HEK293 (cell line): ENCODE measurements around the gene TUBB2B.

Experiments
- OSR2 ChIP-seq: fragments of 450-650 bp; formaldehyde crosslinking; IDR thresholded peaks from 2 replicates; pipeline ENCODE4 v1.5.1; 2016; ENCODE audit warnings: missing biosample characterization, missing genetic modification characterization
- OVOL3 ChIP-seq: fragments of 450-650 bp; formaldehyde crosslinking; IDR thresholded peaks from 2 replicates; pipeline ENCODE4 v1.5.1; 2016; ENCODE audit warnings: missing biosample characterization, missing genetic modification characterization
- SP3 ChIP-seq: fragments of 450-650 bp; formaldehyde crosslinking; IDR thresholded peaks from 2 replicates; pipeline ENCODE4 v1.5.1; 2016; ENCODE audit warnings: missing biosample characterization, missing genetic modification characterization
- ZBTB21 ChIP-seq: fragments of 450-650 bp; formaldehyde crosslinking; IDR thresholded peaks from 2 replicates; pipeline ENCODE4 v1.5.1; 2017; ENCODE audit warnings: missing biosample characterization, missing genetic modification characterization
- ZFHX2 ChIP-seq: fragments of 450-650 bp; formaldehyde crosslinking; conservative IDR thresholded peaks from 2 replicates; pipeline ENCODE4 v1.5.1; 2016; ENCODE audit warnings: missing biosample characterization, missing genetic modification characterization
- ZFP3 ChIP-seq: fragments of 450-650 bp; formaldehyde crosslinking; IDR thresholded peaks from 2 replicates; pipeline ENCODE4 v1.5.1; 2016; ENCODE audit warnings: low read depth, missing biosample characterization, missing genetic modification characterization
- ZFP41 ChIP-seq: fragments of 450-650 bp; formaldehyde crosslinking; IDR thresholded peaks from 2 replicates; pipeline ENCODE4 v1.5.1; 2016; ENCODE audit warnings: missing biosample characterization, missing genetic modification characterization, borderline replicate concordance
- ZNF138 ChIP-seq: fragments of 450-650 bp; formaldehyde crosslinking; IDR thresholded peaks from 2 replicates; pipeline ENCODE4 v1.5.1; 2016; ENCODE audit warnings: missing biosample characterization, missing genetic modification characterization, borderline replicate concordance
- ZNF2 ChIP-seq: fragments of 450-650 bp; formaldehyde crosslinking; IDR thresholded peaks from 2 replicates; pipeline ENCODE4 v1.5.1; 2016; ENCODE audit warnings: missing biosample characterization, missing genetic modification characterization
- ZNF202 ChIP-seq: fragments of 450-650 bp; formaldehyde crosslinking; IDR thresholded peaks from 2 replicates; pipeline ENCODE4 v1.5.1; 2016; ENCODE audit warnings: missing biosample characterization, missing genetic modification characterization, borderline replicate concordance
- ZNF214 ChIP-seq: fragments of 450-650 bp; formaldehyde crosslinking; IDR thresholded peaks from 2 replicates; pipeline ENCODE4 v1.5.1; 2017; ENCODE audit warnings: missing biosample characterization, mild to moderate bottlenecking, missing genetic modification characterization, borderline replicate concordance
- ZNF292 ChIP-seq: fragments of 450-650 bp; formaldehyde crosslinking; IDR thresholded peaks from 2 replicates; pipeline ENCODE4 v1.5.1; 2016; ENCODE audit warnings: low read depth, missing biosample characterization, missing genetic modification characterization, borderline replicate concordance
- ZNF366 ChIP-seq: fragments of 450-650 bp; formaldehyde crosslinking; conservative IDR thresholded peaks from 2 replicates; pipeline ENCODE4 v1.5.1; 2016; ENCODE audit warnings: missing biosample characterization, missing genetic modification characterization
- ZNF530 ChIP-seq: fragments of 450-650 bp; formaldehyde crosslinking; IDR thresholded peaks from 2 replicates; pipeline ENCODE4 v1.5.1; 2016; ENCODE audit warnings: low read depth, missing biosample characterization, missing genetic modification characterization
- ZNF555 ChIP-seq: fragments of 450-650 bp; formaldehyde crosslinking; conservative IDR thresholded peaks from 2 replicates; pipeline ENCODE4 v1.5.1; 2017; ENCODE audit warnings: missing biosample characterization, mild to moderate bottlenecking, missing genetic modification characterization, inconsistent platforms
- ZNF768 ChIP-seq: fragments of 450-650 bp; formaldehyde crosslinking; IDR thresholded peaks from 2 replicates; pipeline ENCODE4 v1.5.1; 2018; ENCODE audit warnings: missing biosample characterization, mild to moderate bottlenecking, missing genetic modification characterization
- ZSCAN23 ChIP-seq: fragments of 450-650 bp; formaldehyde crosslinking; IDR thresholded peaks from 2 replicates; pipeline ENCODE4 v1.5.1; 2016; ENCODE audit warnings: missing biosample characterization, missing genetic modification characterization
- TF ChIP-seq, protein P1 (sequence below): fragments of 450-650 bp; formaldehyde crosslinking; IDR thresholded peaks from 2 replicates; pipeline ENCODE4 v1.5.1; 2016; ENCODE audit warnings: missing biosample characterization, missing genetic modification characterization
- TF ChIP-seq, protein P2 (sequence below): fragments of 450-650 bp; formaldehyde crosslinking; IDR thresholded peaks from 2 replicates; pipeline ENCODE4 v1.5.1; 2016; ENCODE audit warnings: missing biosample characterization, missing genetic modification characterization, low read depth
- TF ChIP-seq, protein P3 (sequence below): fragments of 450-650 bp; formaldehyde crosslinking; IDR thresholded peaks from 2 replicates; pipeline ENCODE4 v1.5.1; 2016; ENCODE audit warnings: missing biosample characterization, missing genetic modification characterization
- TF ChIP-seq, protein P4 (sequence below): fragments of 450-650 bp; formaldehyde crosslinking; IDR thresholded peaks from 2 replicates; pipeline ENCODE4 v1.5.1; 2016; ENCODE audit warnings: missing biosample characterization, missing genetic modification characterization
- TF ChIP-seq, protein P5 (sequence below): fragments of 450-650 bp; formaldehyde crosslinking; IDR thresholded peaks from 2 replicates; pipeline ENCODE4 v1.5.1; 2016; ENCODE audit warnings: missing biosample characterization, missing genetic modification characterization
- TF ChIP-seq, protein P6 (sequence below): fragments of 450-650 bp; formaldehyde crosslinking; IDR thresholded peaks from 2 replicates; pipeline ENCODE4 v1.5.1; 2016; ENCODE audit warnings: missing biosample characterization, missing genetic modification characterization, low read depth

The TUBB2B gene

DNA sequence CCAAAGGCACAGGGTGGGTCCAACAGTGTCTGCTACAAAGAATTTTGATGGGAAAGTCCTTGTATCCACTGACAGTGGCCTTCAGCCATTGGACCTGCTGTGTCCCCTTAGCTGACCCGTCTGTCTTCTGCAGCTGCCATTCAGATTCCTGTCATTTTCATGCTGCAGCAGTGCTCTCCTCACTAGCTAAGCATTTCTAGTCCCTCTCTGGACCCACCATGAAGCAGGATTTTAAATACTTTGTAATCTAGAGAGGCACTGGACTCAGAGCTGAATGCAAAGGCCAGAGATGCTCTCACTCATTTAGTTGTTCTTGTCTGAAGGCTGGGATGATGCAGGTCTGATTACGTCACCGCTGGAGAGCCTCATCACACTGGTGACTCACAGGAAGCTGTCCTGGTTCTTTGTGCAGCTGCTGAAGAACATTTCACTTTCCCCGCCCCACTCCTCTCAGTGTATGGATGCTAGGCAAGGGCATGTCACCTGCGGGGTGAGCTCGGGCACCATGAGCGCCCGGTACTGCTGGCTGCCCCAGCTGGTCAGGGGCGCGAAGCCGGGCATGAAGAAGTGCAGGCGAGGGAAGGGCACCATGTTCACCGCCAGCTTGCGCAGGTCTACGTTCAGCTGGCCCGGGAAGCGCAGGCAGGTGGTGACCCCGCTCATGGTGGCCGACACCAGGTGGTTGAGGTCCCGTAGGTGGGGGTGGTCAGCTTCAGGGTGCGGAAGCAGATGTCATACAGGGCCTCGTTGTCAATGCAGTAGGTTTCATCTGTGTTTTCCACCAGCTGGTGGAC is 50.7 kb downstream of the TUBB2B start (continued):
- TF ChIP-seq ZFP41 (tag by site-specific recombination) (no peak), ZNF292 (tag by site-specific recombination) (no peak), ZNF768 (tag by site-specific recombination) (no peak), ZNF202 (tag by site-specific recombination) (no peak), ZNF530 (tag by site-specific recombination) (no peak), ZNF138 (tag by site-specific recombination) (no peak), OSR2 (tag by site-specific recombination) (no peak), ZBTB21 (peak; percentile 97), ZNF555 (tag by site-specific recombination) (no peak), SP3 (no peak), ZNF366 (tag by site-specific recombination) (0 out of 2 replicates have a peak, but pooled peaks have one; percentile 50), ZFHX2 (tag by site-specific recombination) (no peak), ZNF214 (tag by site-specific recombination) (no peak), ZFP3 (no peak), ZSCAN23 (tag by site-specific recombination) (peak; percentile 44; the same call in 1 of the 2 replicates), OVOL3 (tag by site-specific recombination) (no peak), ZNF2 (no peak)
- TF ChIP-seq, protein P1, sequence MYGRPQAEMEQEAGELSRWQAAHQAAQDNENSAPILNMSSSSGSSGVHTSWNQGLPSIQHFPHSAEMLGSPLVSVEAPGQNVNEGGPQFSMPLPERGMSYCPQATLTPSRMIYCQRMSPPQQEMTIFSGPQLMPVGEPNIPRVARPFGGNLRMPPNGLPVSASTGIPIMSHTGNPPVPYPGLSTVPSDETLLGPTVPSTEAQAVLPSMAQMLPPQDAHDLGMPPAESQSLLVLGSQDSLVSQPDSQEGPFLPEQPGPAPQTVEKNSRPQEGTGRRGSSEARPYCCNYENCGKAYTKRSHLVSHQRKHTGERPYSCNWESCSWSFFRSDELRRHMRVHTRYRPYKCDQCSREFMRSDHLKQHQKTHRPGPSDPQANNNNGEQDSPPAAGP (tag by site-specific recombination), result peak; percentile 85
- TF ChIP-seq, protein P2, sequence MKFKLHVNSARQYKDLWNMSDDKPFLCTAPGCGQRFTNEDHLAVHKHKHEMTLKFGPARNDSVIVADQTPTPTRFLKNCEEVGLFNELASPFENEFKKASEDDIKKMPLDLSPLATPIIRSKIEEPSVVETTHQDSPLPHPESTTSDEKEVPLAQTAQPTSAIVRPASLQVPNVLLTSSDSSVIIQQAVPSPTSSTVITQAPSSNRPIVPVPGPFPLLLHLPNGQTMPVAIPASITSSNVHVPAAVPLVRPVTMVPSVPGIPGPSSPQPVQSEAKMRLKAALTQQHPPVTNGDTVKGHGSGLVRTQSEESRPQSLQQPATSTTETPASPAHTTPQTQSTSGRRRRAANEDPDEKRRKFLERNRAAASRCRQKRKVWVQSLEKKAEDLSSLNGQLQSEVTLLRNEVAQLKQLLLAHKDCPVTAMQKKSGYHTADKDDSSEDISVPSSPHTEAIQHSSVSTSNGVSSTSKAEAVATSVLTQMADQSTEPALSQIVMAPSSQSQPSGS (tag by site-specific recombination), result peak; percentile 97
- TF ChIP-seq, protein P3, sequence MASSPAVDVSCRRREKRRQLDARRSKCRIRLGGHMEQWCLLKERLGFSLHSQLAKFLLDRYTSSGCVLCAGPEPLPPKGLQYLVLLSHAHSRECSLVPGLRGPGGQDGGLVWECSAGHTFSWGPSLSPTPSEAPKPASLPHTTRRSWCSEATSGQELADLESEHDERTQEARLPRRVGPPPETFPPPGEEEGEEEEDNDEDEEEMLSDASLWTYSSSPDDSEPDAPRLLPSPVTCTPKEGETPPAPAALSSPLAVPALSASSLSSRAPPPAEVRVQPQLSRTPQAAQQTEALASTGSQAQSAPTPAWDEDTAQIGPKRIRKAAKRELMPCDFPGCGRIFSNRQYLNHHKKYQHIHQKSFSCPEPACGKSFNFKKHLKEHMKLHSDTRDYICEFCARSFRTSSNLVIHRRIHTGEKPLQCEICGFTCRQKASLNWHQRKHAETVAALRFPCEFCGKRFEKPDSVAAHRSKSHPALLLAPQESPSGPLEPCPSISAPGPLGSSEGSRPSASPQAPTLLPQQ (tag by site-specific recombination), result peak; percentile 55; the same call in 1 of the 2 replicates
- TF ChIP-seq, protein P4, sequence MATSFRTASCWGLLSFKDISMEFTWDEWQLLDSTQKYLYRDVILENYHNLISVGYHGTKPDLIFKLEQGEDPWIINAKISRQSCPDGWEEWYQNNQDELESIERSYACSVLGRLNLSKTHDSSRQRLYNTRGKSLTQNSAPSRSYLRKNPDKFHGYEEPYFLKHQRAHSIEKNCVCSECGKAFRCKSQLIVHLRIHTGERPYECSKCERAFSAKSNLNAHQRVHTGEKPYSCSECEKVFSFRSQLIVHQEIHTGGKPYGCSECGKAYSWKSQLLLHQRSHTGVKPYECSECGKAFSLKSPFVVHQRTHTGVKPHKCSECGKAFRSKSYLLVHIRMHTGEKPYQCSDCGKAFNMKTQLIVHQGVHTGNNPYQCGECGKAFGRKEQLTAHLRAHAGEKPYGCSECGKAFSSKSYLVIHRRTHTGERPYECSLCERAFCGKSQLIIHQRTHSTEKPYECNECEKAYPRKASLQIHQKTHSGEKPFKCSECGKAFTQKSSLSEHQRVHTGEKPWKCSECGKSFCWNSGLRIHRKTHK (tag by site-specific recombination), result no peak
- TF ChIP-seq, protein P5, sequence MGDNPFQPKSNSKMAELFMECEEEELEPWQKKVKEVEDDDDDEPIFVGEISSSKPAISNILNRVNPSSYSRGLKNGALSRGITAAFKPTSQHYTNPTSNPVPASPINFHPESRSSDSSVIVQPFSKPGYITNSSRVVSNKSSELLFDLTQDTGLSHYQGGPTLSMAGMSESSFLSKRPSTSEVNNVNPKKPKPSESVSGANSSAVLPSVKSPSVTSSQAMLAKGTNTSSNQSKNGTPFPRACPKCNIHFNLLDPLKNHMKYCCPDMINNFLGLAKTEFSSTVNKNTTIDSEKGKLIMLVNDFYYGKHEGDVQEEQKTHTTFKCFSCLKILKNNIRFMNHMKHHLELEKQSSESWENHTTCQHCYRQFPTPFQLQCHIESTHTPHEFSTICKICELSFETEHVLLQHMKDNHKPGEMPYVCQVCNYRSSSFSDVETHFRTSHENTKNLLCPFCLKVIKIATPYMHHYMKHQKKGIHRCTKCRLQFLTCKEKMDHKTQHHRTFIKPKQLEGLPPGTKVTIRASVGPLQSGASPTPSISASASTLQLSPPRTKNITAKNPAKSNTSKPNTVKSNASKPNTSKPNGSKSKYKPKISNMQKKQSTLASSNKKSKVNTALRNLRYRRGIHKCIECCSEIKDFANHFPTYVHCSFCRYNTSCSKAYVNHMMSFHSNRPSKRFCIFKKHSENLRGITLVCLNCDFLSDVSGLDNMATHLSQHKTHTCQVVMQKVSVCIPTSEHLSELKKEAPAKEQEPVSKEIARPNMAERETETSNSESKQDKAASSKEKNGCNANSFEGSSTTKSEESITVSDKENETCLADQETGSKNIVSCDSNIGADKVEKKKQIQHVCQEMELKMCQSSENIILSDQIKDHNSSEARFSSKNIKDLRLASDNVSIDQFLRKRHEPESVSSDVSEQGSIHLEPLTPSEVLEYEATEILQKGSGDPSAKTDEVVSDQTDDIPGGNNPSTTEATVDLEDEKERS, result no peak
- TF ChIP-seq, protein P6, sequence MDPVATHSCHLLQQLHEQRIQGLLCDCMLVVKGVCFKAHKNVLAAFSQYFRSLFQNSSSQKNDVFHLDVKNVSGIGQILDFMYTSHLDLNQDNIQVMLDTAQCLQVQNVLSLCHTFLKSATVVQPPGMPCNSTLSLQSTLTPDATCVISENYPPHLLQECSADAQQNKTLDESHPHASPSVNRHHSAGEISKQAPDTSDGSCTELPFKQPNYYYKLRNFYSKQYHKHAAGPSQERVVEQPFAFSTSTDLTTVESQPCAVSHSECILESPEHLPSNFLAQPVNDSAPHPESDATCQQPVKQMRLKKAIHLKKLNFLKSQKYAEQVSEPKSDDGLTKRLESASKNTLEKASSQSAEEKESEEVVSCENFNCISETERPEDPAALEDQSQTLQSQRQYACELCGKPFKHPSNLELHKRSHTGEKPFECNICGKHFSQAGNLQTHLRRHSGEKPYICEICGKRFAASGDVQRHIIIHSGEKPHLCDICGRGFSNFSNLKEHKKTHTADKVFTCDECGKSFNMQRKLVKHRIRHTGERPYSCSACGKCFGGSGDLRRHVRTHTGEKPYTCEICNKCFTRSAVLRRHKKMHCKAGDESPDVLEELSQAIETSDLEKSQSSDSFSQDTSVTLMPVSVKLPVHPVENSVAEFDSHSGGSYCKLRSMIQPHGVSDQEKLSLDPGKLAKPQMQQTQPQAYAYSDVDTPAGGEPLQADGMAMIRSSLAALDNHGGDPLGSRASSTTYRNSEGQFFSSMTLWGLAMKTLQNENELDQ (tag by site-specific recombination), result no peak
